Measurements from ENCODE around the gene CCDC187. TPM values are rescaled to one million over a fixed set of nuclear protein-coding genes. Genes with fewer than 3 reads are reported as not detected.

CCDC187 gene
- total RNA-seq, 4 donors from 2014 or later: 0.13 to 0.45 TPM; not detected in 2

- H3K36me3 ChIP-seq: no peaks in the 10 kb centered on the region
- no peak for DNase-seq (ENCODE audit: low spot score in 2 of 2)
- no peak overlapping the region for H3K27ac ChIP-seq
- H3K4me1 ChIP-seq: peaks cover 21% of the 10 kb centered on the region
- no peak overlapping the region for H3K4me3 ChIP-seq
- WGBS: 76% methylated on average over 3 of the region's 19 CpGs
- no peaks in the 10 kb centered on the region for H3K9me3 ChIP-seq
- TF ChIP-seq CTCF (IDR thresholded peaks at IDR 0.05): no peak
- TF ChIP-seq EP300 (IDR thresholded peaks at IDR 0.05): no peak
- no peak for TF ChIP-seq POLR2AphosphoS5 (IDR thresholded peaks at IDR 0.05)
- no peak for TF ChIP-seq POLR2A (IDR thresholded peaks at IDR 0.05)
- H3K27me3 ChIP-seq: peaks cover 100% of the 10 kb centered on the region
These were observed 103.5 kb downstream of the CCDC187 start for GRCh38 chr9:136200424-136200823.

Other genes starting within 250 kb of the CCDC187 start
- 10 to 100 TPM; 12.1 to 14.9 (median 13.7) TPM for gene NACC2, start 208.8 kb downstream of the CCDC187 start, total RNA-seq
- 10 to 100 TPM; 37.0 to 66.9 (median 57.8) TPM for gene TMEM250, start 185.2 kb downstream of the CCDC187 start, total RNA-seq
- gene LHX3, start 99.0 kb downstream of the CCDC187 start, total RNA-seq: under 1 TPM in 2 of 4 donors, not detected in 2; 0.26 TPM
- gene QSOX2, start 58.3 kb downstream of the CCDC187 start, total RNA-seq: 10 to 100 TPM; 10.2 to 15.8 (median 12.1) TPM
- 10 to 100 TPM; 11.5 to 14.6 (median 13.7) TPM for gene GPSM1, start 23.4 kb upstream of the CCDC187 start, total RNA-seq
- gene DNLZ, start 59.6 kb upstream of the CCDC187 start, total RNA-seq: 10 to 100 TPM; 11.3 to 46.4 (median 37.9) TPM
- gene CARD9, start 69.6 kb upstream of the CCDC187 start, total RNA-seq: 1 to 10 TPM; 2.3 to 7.4 (median 3.3) TPM
- 10 to 100 TPM in 2 of 4 donors, 1 to 10 TPM in 2; 6.1 to 11.1 (median 9.8) TPM for gene SNAPC4, start 96.1 kb upstream of the CCDC187 start, total RNA-seq
- 10 to 100 TPM; 37.4 to 93.0 (median 49.7) TPM for gene ENTR1, start 106.5 kb upstream of the CCDC187 start, total RNA-seq
- gene PMPCA, start 106.6 kb upstream of the CCDC187 start, total RNA-seq: 10 to 100 TPM; 44.1 to 65.8 (median 63.5) TPM
- gene INPP5E, start 135.8 kb upstream of the CCDC187 start, total RNA-seq: 10 to 100 TPM in 3 of 4 donors, 1 to 10 TPM in 1; 9.8 to 20.3 (median 12.9) TPM
- 10 to 100 TPM; 58.0 to 89.3 (median 75.0) TPM for gene SEC16A, start 178.9 kb upstream of the CCDC187 start, total RNA-seq
- gene NOTCH1, start 242.0 kb upstream of the CCDC187 start, total RNA-seq: 100 to 1,000 TPM in 3 of 4 donors, 10 to 100 TPM in 1; 71.0 to 160 (median 114) TPM